Thyroid gland (tissue), 4 donors: ENCODE results near the gene CACNA2D3.

Experiments
- POLR2A ChIP-seq, 2 donors: fragments of 450-650 bp; IDR thresholded peaks; one replicate each; pipeline ENCODE4 v1.6.1; 2017; ENCODE audit warnings: antibody characterized with exemption in 2 of 2, mild to moderate bottlenecking in 2 of 2, moderate library complexity in 1 of 2
- TF ChIP-seq, protein P1 (sequence below), 6 experiments: fragments of 200-600 bp in 3 of 6; fragments of 450-650 bp in 3 of 6; sonication (generic) in 3 of 6; IDR thresholded peaks; one replicate each; pipeline ENCODE4 v1.5.1; 2016 to 2019; ENCODE audit warnings: antibody characterized with exemption in 6 of 6, mild to moderate bottlenecking in 2 of 6, inconsistent platforms in 1 of 6, moderate library complexity in 1 of 6

DNA sequence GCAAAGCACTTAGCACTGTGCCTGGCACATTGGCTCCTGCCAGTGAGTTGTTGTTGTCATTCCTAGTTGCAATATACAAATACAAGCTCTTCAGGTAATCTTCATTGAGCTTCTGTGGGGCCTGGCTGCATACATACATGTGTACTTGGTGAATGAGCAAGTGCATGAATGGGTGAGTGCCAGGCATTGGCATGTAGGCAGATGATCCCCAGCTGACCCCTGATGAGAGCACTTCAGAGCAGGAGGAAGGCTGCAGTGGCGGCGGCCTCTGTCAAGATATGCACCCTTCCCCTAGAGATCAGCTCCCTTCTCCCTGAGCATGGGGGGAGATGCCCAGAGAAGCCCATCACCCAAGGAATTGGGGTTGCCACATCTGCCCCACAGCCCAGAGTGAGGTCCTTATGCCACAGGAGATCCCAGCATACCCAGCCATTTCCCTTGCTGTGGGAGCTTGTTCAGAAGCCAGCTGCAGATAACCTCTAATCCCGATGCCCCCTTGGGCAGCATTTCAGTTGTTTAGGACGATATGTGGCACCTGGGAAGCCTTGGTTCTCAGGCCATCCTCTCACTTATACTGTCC lies 8.8 kb downstream of the CACNA2D3 start:
- TF ChIP-seq POLR2A (IDR thresholded peaks at IDR 0.05) = no peak
- TF ChIP-seq, protein P1, sequence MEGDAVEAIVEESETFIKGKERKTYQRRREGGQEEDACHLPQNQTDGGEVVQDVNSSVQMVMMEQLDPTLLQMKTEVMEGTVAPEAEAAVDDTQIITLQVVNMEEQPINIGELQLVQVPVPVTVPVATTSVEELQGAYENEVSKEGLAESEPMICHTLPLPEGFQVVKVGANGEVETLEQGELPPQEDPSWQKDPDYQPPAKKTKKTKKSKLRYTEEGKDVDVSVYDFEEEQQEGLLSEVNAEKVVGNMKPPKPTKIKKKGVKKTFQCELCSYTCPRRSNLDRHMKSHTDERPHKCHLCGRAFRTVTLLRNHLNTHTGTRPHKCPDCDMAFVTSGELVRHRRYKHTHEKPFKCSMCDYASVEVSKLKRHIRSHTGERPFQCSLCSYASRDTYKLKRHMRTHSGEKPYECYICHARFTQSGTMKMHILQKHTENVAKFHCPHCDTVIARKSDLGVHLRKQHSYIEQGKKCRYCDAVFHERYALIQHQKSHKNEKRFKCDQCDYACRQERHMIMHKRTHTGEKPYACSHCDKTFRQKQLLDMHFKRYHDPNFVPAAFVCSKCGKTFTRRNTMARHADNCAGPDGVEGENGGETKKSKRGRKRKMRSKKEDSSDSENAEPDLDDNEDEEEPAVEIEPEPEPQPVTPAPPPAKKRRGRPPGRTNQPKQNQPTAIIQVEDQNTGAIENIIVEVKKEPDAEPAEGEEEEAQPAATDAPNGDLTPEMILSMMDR (IDR thresholded peaks at IDR 0.05) = no peak
